CD4-positive, alpha-beta T cell treated with Interleukin-12 subunit alpha and Interleukin-12 subunit beta, for 1 hour (primary cell): ENCODE measurements around the gene DCTN1.
A peak's percentile ranks its signal among the peaks of the same experiment; 100 is the strongest.

Experiments used
- DNase-seq: peaks from one replicate; pipeline ENCODE4 v3.0.0-alpha.2; 2020

The DCTN1 gene

DNA sequence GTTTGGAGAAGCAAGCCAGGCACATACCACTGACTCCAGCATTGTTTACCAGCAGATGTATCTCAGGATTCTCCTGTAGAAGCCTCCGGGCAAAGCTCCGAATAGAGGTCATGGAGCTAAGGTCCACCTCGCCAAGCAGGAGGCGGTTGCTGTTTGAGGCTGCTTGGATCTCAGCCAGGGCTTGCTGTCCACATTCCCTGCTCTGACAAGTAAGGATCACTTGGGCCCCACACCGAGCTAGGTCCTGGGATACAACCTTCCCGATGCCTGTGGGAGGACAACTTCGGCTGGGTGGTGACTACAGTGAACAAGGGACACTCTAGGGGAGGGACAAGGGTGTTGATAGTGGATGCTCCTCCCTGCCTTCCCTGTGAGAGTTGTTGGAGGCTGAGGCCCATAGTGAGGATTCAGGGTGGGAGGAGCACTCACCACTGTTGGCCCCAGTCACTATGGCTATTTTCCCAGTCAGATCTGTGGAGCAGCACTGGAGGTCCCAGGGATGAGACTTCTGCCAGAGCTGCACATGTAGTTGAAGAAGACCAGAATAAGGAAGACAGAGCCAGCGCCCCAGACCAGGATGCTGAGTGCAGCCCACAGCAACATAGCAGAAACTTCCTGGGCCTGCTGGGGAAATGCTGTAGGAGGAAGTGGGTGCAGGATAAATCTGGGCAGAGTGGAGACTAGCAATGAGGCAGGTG is 33.0 kb upstream of the DCTN1 start:
- DNase-seq = no peak

- DNase-seq = no peak
These were observed 27.6 kb upstream of the DCTN1 start for GRCh38 chr2:74407682-74408081.

GRCh38 chr2:74406035-74406434 is 25.9 kb upstream of the DCTN1 start:
- DNase-seq = no peak

DNA sequence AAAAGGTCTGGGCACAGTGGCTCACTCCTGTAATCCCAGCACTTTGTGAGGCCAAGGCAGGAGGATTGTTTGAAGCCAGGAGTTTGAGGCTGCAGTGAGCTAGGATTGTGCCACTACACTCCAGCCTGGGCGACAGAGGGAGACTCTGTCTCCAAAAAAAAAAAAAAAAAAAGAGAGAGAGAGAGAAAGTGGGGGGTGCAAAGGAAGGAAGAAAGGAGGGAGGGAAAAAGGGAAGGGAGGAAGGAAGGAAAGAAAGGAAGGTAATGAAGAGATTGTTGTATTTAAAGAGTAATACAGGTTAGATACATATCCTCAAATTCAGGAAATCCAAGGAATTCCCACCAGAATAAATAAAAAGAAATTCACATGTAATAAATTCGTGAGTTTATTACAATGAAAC is 21.8 kb upstream of the DCTN1 start:
- DNase-seq = no peak

GRCh38 chr2:74399785-74400184 is 19.7 kb upstream of the DCTN1 start:
- DNase-seq = peak; percentile 59

DNA sequence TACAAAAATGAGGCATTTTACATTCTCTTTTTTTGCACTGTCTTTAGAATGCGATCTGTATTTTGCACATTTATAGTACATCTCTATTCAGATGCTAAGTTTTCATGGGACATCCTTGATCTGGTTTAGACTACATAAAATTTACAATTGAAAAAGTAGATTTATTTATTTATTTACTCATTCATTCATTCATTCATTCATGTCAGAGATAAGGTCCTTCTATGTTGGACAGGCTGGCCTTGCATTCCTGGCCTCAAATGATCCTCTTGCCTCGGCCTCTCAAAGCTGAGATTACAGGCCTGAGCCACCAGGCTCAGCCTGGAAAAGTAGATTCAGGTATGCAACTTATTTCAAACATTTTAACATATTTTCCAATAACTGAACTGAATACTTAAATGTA is 16.0 kb upstream of the DCTN1 start:
- DNase-seq = no peak

GRCh38 chr2:74393525-74393924 is 13.4 kb upstream of the DCTN1 start:
- no peak for DNase-seq

DNA sequence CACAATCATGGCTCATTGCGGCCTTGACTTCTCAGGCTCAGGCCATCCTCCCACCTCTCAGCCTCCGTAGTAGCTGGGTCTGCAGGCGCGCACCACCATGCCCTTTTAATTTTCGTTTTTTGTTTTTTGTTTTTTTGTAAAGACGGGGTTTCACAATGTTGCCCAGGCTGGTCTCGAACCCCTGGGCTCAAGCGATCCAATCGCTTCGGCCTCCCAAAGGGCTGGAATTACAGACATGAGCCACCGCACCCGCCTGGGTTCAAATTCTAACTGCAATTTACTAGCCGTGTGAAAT is 12.3 kb upstream of the DCTN1 start:
- DNase-seq = no peak

DNA sequence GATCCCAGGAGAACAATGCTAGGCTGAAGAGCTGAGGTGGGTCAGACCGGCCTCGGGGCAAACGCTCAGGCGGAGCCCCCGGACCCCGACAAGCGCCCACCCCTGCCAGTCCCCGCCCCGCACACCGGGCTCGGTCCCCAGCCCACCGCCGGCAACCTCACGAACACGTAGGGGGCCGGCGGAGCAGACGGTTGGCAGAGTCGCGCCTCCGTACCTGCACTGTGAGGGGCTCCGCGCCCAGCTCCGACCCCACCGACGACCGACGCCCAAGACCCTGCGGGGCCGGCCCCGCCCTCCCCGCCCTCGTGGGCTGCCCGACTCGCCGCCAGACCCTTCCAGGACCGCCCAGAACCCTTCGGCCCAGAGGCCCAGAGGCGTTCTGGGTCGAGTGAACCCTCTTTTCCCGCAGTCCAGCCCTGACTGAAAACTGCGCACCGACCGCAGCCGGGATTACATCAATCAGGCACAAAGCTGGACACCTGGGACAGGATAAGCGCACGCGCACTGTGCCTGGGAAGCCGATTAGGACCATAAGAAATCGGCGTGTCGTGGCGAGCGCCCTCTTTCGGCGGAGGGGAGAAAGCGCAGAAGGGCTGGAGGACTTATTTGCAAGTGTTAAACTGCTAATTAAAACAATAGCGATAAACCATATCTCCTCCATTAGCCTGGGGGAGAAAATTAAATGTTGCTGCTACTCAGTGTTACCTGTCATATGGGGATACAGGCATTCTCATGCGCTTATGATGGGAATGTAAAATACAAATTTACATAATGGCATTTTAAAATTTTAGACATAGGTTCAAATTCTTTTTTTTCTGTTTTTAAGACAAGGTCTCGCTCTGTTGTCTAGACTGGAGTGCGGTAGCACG is 11.7 kb upstream of the DCTN1 start:
- peak; percentile 96 for DNase-seq

DNA sequence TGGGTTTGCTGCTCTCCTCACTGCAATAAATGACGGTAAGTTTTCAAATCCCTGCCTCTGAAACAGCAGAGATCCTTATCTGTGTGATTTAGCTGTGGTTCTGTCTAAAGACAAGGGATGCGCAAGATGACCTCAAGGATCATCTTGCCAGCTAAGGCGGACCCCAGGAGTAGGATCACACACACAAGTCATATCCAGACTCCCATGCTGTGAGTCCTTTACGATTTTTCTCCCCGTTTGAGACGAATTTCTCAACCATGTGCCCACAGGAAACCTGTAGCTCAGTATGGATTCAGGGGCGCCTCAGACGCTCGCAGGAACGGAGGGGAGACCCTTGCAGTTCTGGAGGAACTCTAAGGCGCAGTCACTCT is 11.1 kb upstream of the DCTN1 start:
- DNase-seq = no peak

DNA sequence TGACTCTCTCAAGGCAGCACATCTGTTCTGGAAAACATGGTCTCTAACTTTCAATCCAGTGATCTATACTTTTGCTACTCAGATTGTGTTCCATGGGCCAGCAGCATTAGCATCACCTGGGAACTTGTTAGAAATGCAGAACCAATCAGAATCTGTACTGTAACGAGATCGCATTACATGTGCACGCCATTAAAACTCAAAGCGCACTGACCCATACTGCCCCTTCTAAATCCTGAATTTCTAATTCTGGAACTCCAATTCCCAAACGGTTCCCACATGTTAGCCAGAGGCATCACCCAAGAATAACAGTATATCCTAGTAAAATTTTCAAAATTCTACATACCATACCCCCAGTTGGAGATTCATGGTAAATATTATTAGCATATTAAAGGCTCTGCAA is 10.5 kb upstream of the DCTN1 start:
- no peak for DNase-seq

- DNase-seq = no peak
These were observed 7.2 kb upstream of the DCTN1 start for GRCh38 chr2:74387346-74387745.

- no peak for DNase-seq
These were observed 5.3 kb upstream of the DCTN1 start for GRCh38 chr2:74385396-74385795.

- no peak for DNase-seq
These were observed 3.9 kb upstream of the DCTN1 start for GRCh38 chr2:74384051-74384450.

- no peak for DNase-seq
These were observed 3.1 kb upstream of the DCTN1 start for GRCh38 chr2:74383254-74383653.

GRCh38 chr2:74381751-74382150 is 1.6 kb upstream of the DCTN1 start:
- DNase-seq = no peak

DNA sequence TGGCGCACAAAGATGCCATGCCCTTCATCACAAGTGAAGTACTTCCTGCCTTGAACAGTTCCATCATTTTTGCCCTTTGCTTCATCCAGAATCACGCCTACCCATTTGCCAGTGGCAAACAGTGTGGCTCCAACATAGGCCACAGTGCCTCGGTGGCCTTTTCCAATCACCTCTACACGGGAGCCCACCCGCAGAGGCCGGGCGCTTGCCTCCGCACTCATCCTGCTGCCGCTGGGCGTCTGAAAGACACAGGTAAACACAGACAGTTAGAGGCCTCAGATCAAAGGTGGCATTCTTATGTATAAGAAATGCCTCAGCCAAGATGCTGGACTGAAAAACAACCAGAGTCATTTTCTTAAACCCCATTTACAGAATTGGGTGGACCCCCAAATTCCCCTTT is 2.1 kb downstream of the DCTN1 start:
- DNase-seq = no peak

DNA sequence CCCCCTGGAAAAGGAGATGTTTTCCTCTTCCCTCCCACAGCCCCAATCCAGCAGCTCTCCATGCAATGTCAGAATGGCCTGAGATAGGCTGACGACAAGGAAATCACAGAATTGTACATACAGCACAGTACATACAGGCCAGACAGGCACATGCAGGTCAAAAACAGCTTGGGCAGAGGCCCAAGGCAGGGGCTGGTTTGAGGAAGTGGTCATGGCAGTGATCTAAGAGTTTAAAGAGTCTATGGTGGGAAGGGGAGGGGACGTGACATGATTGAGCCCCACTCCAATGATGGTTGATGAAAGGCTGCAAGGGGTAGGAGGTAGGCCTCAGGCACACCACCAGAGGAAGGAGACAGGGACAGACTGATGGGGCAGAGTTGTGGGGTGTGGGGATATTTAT is 4.3 kb downstream of the DCTN1 start:
- no peak for DNase-seq

GRCh38 chr2:74374509-74375205 is 5.5 kb downstream of the DCTN1 start:
- no peak for DNase-seq

GRCh38 chr2:74373985-74374384 is 6.1 kb downstream of the DCTN1 start:
- DNase-seq = no peak

- no peak for DNase-seq
These were observed 6.9 kb downstream of the DCTN1 start for GRCh38 chr2:74373221-74373676.

GRCh38 chr2:74372674-74373073 is 7.4 kb downstream of the DCTN1 start:
- no peak for DNase-seq

DNA sequence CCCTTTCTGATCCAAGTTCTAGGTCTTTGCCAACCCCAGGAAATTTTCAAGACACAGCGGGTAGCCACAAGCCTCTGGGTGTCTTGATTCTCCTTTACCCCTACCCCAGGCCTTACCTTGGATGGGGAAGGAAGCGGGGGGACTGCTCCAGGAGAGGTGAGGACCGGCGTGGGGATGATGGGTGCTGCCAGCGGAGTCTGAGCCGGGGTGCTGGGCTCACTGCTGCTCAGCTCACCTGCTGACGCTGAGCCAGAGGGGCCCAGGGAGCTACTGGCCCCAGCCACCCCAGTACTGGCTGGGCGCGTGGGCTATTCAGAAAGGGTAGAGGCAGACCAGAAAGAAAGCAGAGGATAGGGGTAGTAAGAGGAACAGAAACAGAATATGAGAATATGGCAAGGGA is 8.7 kb downstream of the DCTN1 start:
- DNase-seq = no peak

- no peak for DNase-seq
These were observed 10.1 kb downstream of the DCTN1 start for GRCh38 chr2:74369976-74370375.
